Hematopoietic multipotent progenitor cell treated with erythropoietin and hydrocortisone succinate and interleukin-3 and kit ligand, for 4 days (in vitro differentiated cells): Measurements from ENCODE around the gene HSPA12B.
"Not testable (repeated sequence)": the region's sequence is repeated elsewhere in the genome, so short reads cannot be mapped to it uniquely, and the experiment has no call there.

ENCODE experiments used
- DNase-seq: peaks from one replicate; pipeline ENCODE4 v3.0.0-alpha.2; 2015

The HSPA12B gene

GRCh38 chr20:3789201-3789600 lies 56.7 kb downstream of the HSPA12B start:
- DNase-seq, result not testable (repeated sequence)

GRCh38 chr20:3794168-3794567 lies 61.7 kb downstream of the HSPA12B start:
- not testable (repeated sequence) for DNase-seq

- DNase-seq, result no peak
These were observed 62.4 kb downstream of the HSPA12B start for GRCh38 chr20:3794701-3795420.

GRCh38 chr20:3795511-3796468 lies 63.3 kb downstream of the HSPA12B start, which contains the start of gene CDC25B:
TSS of gene CDC25B (plus strand) at chr20:3796310. CDS start at chr20:3796532, 222 bp downstream.
- peak; percentile 97 for DNase-seq

- DNase-seq, result no peak
These were observed 64.2 kb downstream of the HSPA12B start for GRCh38 chr20:3796477-3797225.

- no peak for DNase-seq
These were observed 64.7 kb downstream of the HSPA12B start for GRCh38 chr20:3797226-3797545.

GRCh38 chr20:3797592-3798372 lies 65.3 kb downstream of the HSPA12B start:
- DNase-seq, result no peak

- no peak for DNase-seq
These were observed 65.9 kb downstream of the HSPA12B start for GRCh38 chr20:3798373-3798768.

- no peak for DNase-seq
These were observed 66.4 kb downstream of the HSPA12B start for GRCh38 chr20:3798908-3799248.

- DNase-seq, result no peak
These were observed 67.9 kb downstream of the HSPA12B start for GRCh38 chr20:3800256-3800877.

GRCh38 chr20:3800878-3801260 lies 68.4 kb downstream of the HSPA12B start:
- no peak for DNase-seq

GRCh38 chr20:3801299-3801698 lies 68.8 kb downstream of the HSPA12B start:
- DNase-seq, result no peak

- DNase-seq, result no peak
These were observed 69.4 kb downstream of the HSPA12B start for GRCh38 chr20:3801846-3802245.
